ENCODE data around the gene BRINP2.

BRINP2 gene

DNA sequence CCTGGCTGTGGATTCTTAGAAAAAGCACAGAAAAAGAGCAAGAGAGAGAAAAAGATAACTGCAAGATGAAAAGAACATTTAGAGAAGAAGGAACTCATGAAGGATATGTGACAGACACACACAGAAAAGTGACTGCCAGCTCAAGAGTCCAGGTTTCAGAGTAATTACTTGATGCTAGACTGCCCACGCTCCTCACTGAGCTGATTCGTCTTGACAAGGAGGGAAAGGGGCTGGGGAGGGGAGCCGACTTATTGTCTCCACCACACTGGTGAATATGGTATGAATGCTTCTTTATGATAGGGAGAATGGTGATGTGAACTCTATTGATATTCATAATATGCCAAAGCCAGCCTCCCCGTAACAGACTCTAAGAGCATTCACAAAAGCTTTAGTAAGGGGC lies 140.4 kb downstream of the BRINP2 start:
- TF ChIP-seq ARNTL (CRISPR knock-in tag; IDR thresholded peaks at IDR 0.05; ENCODE audit: borderline replicate concordance, low read depth) (no peak), ESRRG (CRISPR knock-in tag; IDR thresholded peaks at IDR 0.05) (no peak), ZNF565 (CRISPR knock-in tag; conservative IDR thresholded peaks at IDR 0.05; ENCODE audit: low read depth) (no peak), ZNF8 (CRISPR knock-in tag; IDR thresholded peaks at IDR 0.05) (no peak), RARB (CRISPR knock-in tag; IDR thresholded peaks at IDR 0.05) (no peak), ZFP3 (CRISPR knock-in tag; IDR thresholded peaks at IDR 0.05) (no peak)
- no peak for ATAC-seq

DNA sequence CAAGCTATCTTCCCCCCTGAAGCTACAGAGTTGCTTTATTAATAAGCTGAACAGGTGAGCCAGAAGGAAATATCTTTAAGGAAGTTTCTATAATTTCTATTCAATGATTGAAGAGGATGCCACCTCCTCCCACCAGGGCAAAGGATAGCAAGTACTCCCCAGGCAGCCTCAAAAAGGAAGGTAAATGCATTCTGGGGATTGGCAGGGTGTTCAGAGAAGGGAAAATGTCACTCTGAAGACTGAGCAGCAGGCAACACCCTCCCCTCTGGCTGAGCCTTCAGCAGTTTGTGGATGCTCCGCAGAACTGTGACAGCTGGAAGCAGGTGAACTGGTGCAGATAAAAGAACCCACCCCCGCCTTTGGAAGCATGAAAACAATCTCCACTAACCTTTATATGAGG lies 140.8 kb downstream of the BRINP2 start:
- TF ChIP-seq BACH2 (CRISPR knock-in tag; IDR thresholded peaks at IDR 0.05; ENCODE audit: borderline replicate concordance) (no peak), CREB5 (CRISPR knock-in tag; IDR thresholded peaks at IDR 0.05; ENCODE audit: low read depth) (no peak), CSRNP3 (CRISPR knock-in tag; IDR thresholded peaks at IDR 0.05) (no peak), ZNF8 (CRISPR knock-in tag; IDR thresholded peaks at IDR 0.05) (no peak), TOX (CRISPR knock-in tag; IDR thresholded peaks at IDR 0.05; ENCODE audit: borderline replicate concordance) (no peak), SNAI2 (CRISPR knock-in tag; IDR thresholded peaks at IDR 0.05) (no peak), ZFP30 (CRISPR knock-in tag; IDR thresholded peaks at IDR 0.05) (no peak), CSDC2 (CRISPR knock-in tag; IDR thresholded peaks at IDR 0.05) (no peak), ZC3H10 (CRISPR knock-in tag; IDR thresholded peaks at IDR 0.05) (no peak), ARNTL (CRISPR knock-in tag; IDR thresholded peaks at IDR 0.05; ENCODE audit: borderline replicate concordance, low read depth) (no peak), ZNF565 (CRISPR knock-in tag; conservative IDR thresholded peaks at IDR 0.05; ENCODE audit: low read depth) (no peak), ISL1 (CRISPR knock-in tag; IDR thresholded peaks at IDR 0.05) (no peak), PATZ1 (CRISPR knock-in tag; IDR thresholded peaks at IDR 0.05; ENCODE audit: borderline replicate concordance) (no peak), ZNF70 (CRISPR knock-in tag; IDR thresholded peaks at IDR 0.05) (no peak), ESRRG (CRISPR knock-in tag; IDR thresholded peaks at IDR 0.05) (no peak), OSR1 (CRISPR knock-in tag; IDR thresholded peaks at IDR 0.05) (no peak), GLIS3 (CRISPR knock-in tag; IDR thresholded peaks at IDR 0.05) (no peak)
- TF ChIP-seq, protein P1, sequence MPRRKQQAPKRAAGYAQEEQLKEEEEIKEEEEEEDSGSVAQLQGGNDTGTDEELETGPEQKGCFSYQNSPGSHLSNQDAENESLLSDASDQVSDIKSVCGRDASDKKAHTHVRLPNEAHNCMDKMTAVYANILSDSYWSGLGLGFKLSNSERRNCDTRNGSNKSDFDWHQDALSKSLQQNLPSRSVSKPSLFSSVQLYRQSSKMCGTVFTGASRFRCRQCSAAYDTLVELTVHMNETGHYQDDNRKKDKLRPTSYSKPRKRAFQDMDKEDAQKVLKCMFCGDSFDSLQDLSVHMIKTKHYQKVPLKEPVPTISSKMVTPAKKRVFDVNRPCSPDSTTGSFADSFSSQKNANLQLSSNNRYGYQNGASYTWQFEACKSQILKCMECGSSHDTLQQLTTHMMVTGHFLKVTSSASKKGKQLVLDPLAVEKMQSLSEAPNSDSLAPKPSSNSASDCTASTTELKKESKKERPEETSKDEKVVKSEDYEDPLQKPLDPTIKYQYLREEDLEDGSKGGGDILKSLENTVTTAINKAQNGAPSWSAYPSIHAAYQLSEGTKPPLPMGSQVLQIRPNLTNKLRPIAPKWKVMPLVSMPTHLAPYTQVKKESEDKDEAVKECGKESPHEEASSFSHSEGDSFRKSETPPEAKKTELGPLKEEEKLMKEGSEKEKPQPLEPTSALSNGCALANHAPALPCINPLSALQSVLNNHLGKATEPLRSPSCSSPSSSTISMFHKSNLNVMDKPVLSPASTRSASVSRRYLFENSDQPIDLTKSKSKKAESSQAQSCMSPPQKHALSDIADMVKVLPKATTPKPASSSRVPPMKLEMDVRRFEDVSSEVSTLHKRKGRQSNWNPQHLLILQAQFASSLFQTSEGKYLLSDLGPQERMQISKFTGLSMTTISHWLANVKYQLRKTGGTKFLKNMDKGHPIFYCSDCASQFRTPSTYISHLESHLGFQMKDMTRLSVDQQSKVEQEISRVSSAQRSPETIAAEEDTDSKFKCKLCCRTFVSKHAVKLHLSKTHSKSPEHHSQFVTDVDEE (CRISPR knock-in tag; IDR thresholded peaks at IDR 0.05) = no peak
- TF ChIP-seq, protein P2, sequence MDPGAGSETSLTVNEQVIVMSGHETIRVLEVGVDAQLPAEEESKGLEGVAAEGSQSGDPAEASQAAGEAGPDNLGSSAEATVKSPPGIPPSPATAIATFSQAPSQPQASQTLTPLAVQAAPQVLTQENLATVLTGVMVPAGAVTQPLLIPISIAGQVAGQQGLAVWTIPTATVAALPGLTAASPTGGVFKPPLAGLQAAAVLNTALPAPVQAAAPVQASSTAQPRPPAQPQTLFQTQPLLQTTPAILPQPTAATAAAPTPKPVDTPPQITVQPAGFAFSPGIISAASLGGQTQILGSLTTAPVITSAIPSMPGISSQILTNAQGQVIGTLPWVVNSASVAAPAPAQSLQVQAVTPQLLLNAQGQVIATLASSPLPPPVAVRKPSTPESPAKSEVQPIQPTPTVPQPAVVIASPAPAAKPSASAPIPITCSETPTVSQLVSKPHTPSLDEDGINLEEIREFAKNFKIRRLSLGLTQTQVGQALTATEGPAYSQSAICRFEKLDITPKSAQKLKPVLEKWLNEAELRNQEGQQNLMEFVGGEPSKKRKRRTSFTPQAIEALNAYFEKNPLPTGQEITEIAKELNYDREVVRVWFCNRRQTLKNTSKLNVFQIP (CRISPR knock-in tag; IDR thresholded peaks at IDR 0.05; ENCODE audit: borderline replicate concordance, low read depth) = no peak
- ATAC-seq = no peak

DNA sequence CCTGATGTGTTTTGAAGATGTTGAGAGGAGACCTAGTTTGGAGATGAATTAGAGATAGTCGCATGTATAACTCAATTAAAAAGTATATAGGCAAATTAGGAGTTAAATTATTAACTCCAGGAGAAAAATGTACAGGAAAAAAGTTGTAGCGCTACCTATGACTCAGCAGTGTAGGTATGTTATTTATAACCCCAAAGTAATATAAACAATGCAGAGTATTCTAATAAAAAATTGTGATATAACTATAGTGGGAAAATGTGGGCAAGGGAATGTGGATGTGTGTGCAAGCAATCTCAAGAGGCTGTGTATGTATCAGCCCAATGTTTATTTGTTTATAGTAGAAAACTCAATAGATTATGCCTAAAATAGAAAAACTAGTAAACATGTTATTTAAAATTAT lies 144.5 kb downstream of the BRINP2 start:
- no peak for ATAC-seq
- TF ChIP-seq ZC3H10 (CRISPR knock-in tag; IDR thresholded peaks at IDR 0.05) (no peak), ZNF565 (CRISPR knock-in tag; conservative IDR thresholded peaks at IDR 0.05; ENCODE audit: low read depth) (no peak), ESRRG (CRISPR knock-in tag; IDR thresholded peaks at IDR 0.05) (no peak), PPARA (CRISPR knock-in tag; IDR thresholded peaks at IDR 0.05; ENCODE audit: borderline replicate concordance) (no peak), TCF4 (CRISPR knock-in tag; IDR thresholded peaks at IDR 0.05; ENCODE audit: borderline replicate concordance) (no peak), SNAI2 (CRISPR knock-in tag; IDR thresholded peaks at IDR 0.05) (no peak), CREB5 (CRISPR knock-in tag; IDR thresholded peaks at IDR 0.05; ENCODE audit: low read depth) (no peak), GLIS3 (CRISPR knock-in tag; IDR thresholded peaks at IDR 0.05) (no peak), ZFP30 (CRISPR knock-in tag; IDR thresholded peaks at IDR 0.05) (no peak), ZNF70 (CRISPR knock-in tag; IDR thresholded peaks at IDR 0.05) (no peak), CSRNP3 (CRISPR knock-in tag; IDR thresholded peaks at IDR 0.05) (no peak), RARB (CRISPR knock-in tag; IDR thresholded peaks at IDR 0.05) (no peak), ARNTL (CRISPR knock-in tag; IDR thresholded peaks at IDR 0.05; ENCODE audit: borderline replicate concordance, low read depth) (no peak), ZFP3 (CRISPR knock-in tag; IDR thresholded peaks at IDR 0.05) (no peak), ISL1 (CRISPR knock-in tag; IDR thresholded peaks at IDR 0.05) (no peak)
- TF ChIP-seq, protein P2 (CRISPR knock-in tag; IDR thresholded peaks at IDR 0.05; ENCODE audit: borderline replicate concordance, low read depth) = no peak
